ENCODE measurements around the gene PHACTR1. TPM values are rescaled to one million over a fixed set of nuclear protein-coding genes. Genes with fewer than 3 reads are reported as not detected.

Gene PHACTR1
- total and polyA plus RNA-seq, 3 experiments from 2014 or later: 0.04 to 0.38 (median 0.04) TPM

GRCh38 chr6:13066050-13066449 is 349.5 kb downstream of the PHACTR1 start:
- H3K9me3 Mint-ChIP-seq: no peaks in the 10 kb centered on the region
- no peak for DNase-seq
- no peaks in the 10 kb centered on the region for H3K4me1 Mint-ChIP-seq
- no peaks in the 10 kb centered on the region for H3K36me3 ChIP-seq (ENCODE audit: insufficient read depth, low read length)
- no peaks in the 10 kb centered on the region for H3K36me3 Mint-ChIP-seq
- CTCF ChIA-PET: no interaction called here
- H3K9me3 ChIP-seq (ENCODE audit: low read length): no peaks in the 10 kb centered on the region
- POLR2A ChIA-PET: no interaction called here
- no peaks in the 10 kb centered on the region for H3K27me3 ChIP-seq (ENCODE audit: insufficient read depth, low read length, poor library complexity, severe bottlenecking)
- H3K27me3 Mint-ChIP-seq: peaks cover 2 to 10% of the 10 kb centered on the region in 2 donors
- no peak overlapping the region for H3K27ac ChIP-seq (ENCODE audit: low read depth, low read length)
- H3K27ac Mint-ChIP-seq: no peak overlapping the region
- no peaks in the 10 kb centered on the region for H3K4me1 ChIP-seq (ENCODE audit: insufficient read depth, low read length)
- H3K4me3 Mint-ChIP-seq: no peak overlapping the region
- no peak overlapping the region for H3K4me3 ChIP-seq (ENCODE audit: low read length)

- no peak overlapping the region for H3K27ac Mint-ChIP-seq
- no peak overlapping the region for H3K4me3 Mint-ChIP-seq
- DNase-seq: no peak
- ChIA-PET CTCF (no interaction called here), POLR2A (no interaction called here)
- H3K27ac ChIP-seq (ENCODE audit: low read depth, low read length): no peak overlapping the region
- no peaks in the 10 kb centered on the region for H3K36me3 Mint-ChIP-seq
- peaks cover 2 to 9% of the 10 kb centered on the region in 2 donors for H3K27me3 Mint-ChIP-seq
- no peaks in the 10 kb centered on the region for H3K27me3 ChIP-seq (ENCODE audit: insufficient read depth, low read length, poor library complexity, severe bottlenecking)
- H3K9me3 ChIP-seq (ENCODE audit: low read length): no peaks in the 10 kb centered on the region
- no peaks in the 10 kb centered on the region for H3K9me3 Mint-ChIP-seq
- no peak overlapping the region for H3K4me3 ChIP-seq (ENCODE audit: low read length)
- H3K36me3 ChIP-seq (ENCODE audit: insufficient read depth, low read length): no peaks in the 10 kb centered on the region
- no peaks in the 10 kb centered on the region for H3K4me1 ChIP-seq (ENCODE audit: insufficient read depth, low read length)
- no peaks in the 10 kb centered on the region for H3K4me1 Mint-ChIP-seq
Measured at GRCh38 chr6:13066820-13067219, 350.3 kb downstream of the PHACTR1 start.

GRCh38 chr6:13068586-13069210 is 352.1 kb downstream of the PHACTR1 start:
- ChIA-PET CTCF (no interaction called here), POLR2A (no interaction called here)
- no peak overlapping the region for H3K27ac Mint-ChIP-seq
- Histone ChIP-seq H3K9me3 (ENCODE audit: low read length) (no peaks in the 10 kb centered on the region), H3K4me3 (ENCODE audit: low read length) (no peak overlapping the region), H3K27ac (ENCODE audit: low read depth, low read length) (no peak overlapping the region), H3K4me1 (ENCODE audit: insufficient read depth, low read length) (no peaks in the 10 kb centered on the region), H3K27me3 (ENCODE audit: insufficient read depth, low read length, poor library complexity, severe bottlenecking) (no peaks in the 10 kb centered on the region), H3K36me3 (ENCODE audit: insufficient read depth, low read length) (no peaks in the 10 kb centered on the region)
- H3K9me3 Mint-ChIP-seq: no peaks in the 10 kb centered on the region
- no peak overlapping the region for H3K4me3 Mint-ChIP-seq
- peaks cover 2 to 8% of the 10 kb centered on the region in 2 donors for H3K27me3 Mint-ChIP-seq
- no peaks in the 10 kb centered on the region for H3K4me1 Mint-ChIP-seq
- H3K36me3 Mint-ChIP-seq: no peaks in the 10 kb centered on the region
- no peak for DNase-seq

- Mint-ChIP-seq H3K9me3 (no peaks in the 10 kb centered on the region), H3K27me3 (peaks cover 10 to 26% of the 10 kb centered on the region in 2 donors)
Measured at GRCh38 chr6:13071550-13072345, 355.2 kb downstream of the PHACTR1 start.

GRCh38 chr6:13072686-13073347 is 356.2 kb downstream of the PHACTR1 start:
- no peak overlapping the region for H3K27ac Mint-ChIP-seq
- POLR2A ChIA-PET: no interaction called here
- no peaks in the 10 kb centered on the region for H3K36me3 Mint-ChIP-seq

More at GRCh38 chr6:13071550-13072345, 355.2 kb downstream of the PHACTR1 start:
- Histone ChIP-seq H3K4me1 (ENCODE audit: insufficient read depth, low read length) (no peaks in the 10 kb centered on the region), H3K4me3 (ENCODE audit: low read length) (no peak overlapping the region), H3K9me3 (ENCODE audit: low read length) (no peaks in the 10 kb centered on the region), H3K27ac (ENCODE audit: low read depth, low read length) (no peak overlapping the region), H3K36me3 (ENCODE audit: insufficient read depth, low read length) (no peaks in the 10 kb centered on the region), H3K27me3 (ENCODE audit: insufficient read depth, low read length, poor library complexity, severe bottlenecking) (peaks cover 3% of the 10 kb centered on the region)
- CTCF ChIA-PET: no interaction called here
- no peaks in the 10 kb centered on the region for H3K4me1 Mint-ChIP-seq
- H3K4me3 Mint-ChIP-seq: no peak overlapping the region
- no peak overlapping the region for H3K27ac Mint-ChIP-seq
- H3K36me3 Mint-ChIP-seq: no peaks in the 10 kb centered on the region
- POLR2A ChIA-PET: no interaction called here
- no peak for DNase-seq

GRCh38 chr6:13074415-13075140 is 358.0 kb downstream of the PHACTR1 start:
- ChIA-PET POLR2A (no interaction called here), CTCF (no interaction called here)
- Histone ChIP-seq H3K4me1 (ENCODE audit: insufficient read depth, low read length) (no peaks in the 10 kb centered on the region), H3K9me3 (ENCODE audit: low read length) (no peaks in the 10 kb centered on the region), H3K36me3 (ENCODE audit: insufficient read depth, low read length) (no peaks in the 10 kb centered on the region), H3K4me3 (ENCODE audit: low read length) (no peak overlapping the region), H3K27me3 (ENCODE audit: insufficient read depth, low read length, poor library complexity, severe bottlenecking) (peaks cover 3% of the 10 kb centered on the region), H3K27ac (ENCODE audit: low read depth, low read length) (no peak overlapping the region)
- Mint-ChIP-seq H3K4me3 (no peak overlapping the region), H3K36me3 (no peaks in the 10 kb centered on the region), H3K27me3 (peaks cover 15 to 35% of the 10 kb centered on the region in 2 donors), H3K4me1 (no peaks in the 10 kb centered on the region), H3K27ac (no peak overlapping the region), H3K9me3 (no peaks in the 10 kb centered on the region)
- no peak for DNase-seq

More at GRCh38 chr6:13072686-13073347, 356.2 kb downstream of the PHACTR1 start:
- H3K4me3 ChIP-seq (ENCODE audit: low read length): no peak overlapping the region
- peaks cover 14 to 34% of the 10 kb centered on the region in 2 donors for H3K27me3 Mint-ChIP-seq
- H3K27ac ChIP-seq (ENCODE audit: low read depth, low read length): no peak overlapping the region
- no peaks in the 10 kb centered on the region for H3K4me1 ChIP-seq (ENCODE audit: insufficient read depth, low read length)
- no peaks in the 10 kb centered on the region for H3K9me3 Mint-ChIP-seq
- H3K36me3 ChIP-seq (ENCODE audit: insufficient read depth, low read length): no peaks in the 10 kb centered on the region
- H3K27me3 ChIP-seq (ENCODE audit: insufficient read depth, low read length, poor library complexity, severe bottlenecking): peaks cover 3% of the 10 kb centered on the region
- no peaks in the 10 kb centered on the region for H3K4me1 Mint-ChIP-seq
- no peak for DNase-seq
- no peak overlapping the region for H3K4me3 Mint-ChIP-seq
- CTCF ChIA-PET: no interaction called here
- no peaks in the 10 kb centered on the region for H3K9me3 ChIP-seq (ENCODE audit: low read length)

GRCh38 chr6:13075141-13075845 is 358.7 kb downstream of the PHACTR1 start:
- Histone ChIP-seq H3K4me3 (ENCODE audit: low read length) (no peak overlapping the region), H3K27me3 (ENCODE audit: insufficient read depth, low read length, poor library complexity, severe bottlenecking) (peaks cover 3% of the 10 kb centered on the region), H3K27ac (ENCODE audit: low read depth, low read length) (no peak overlapping the region), H3K36me3 (ENCODE audit: insufficient read depth, low read length) (no peaks in the 10 kb centered on the region), H3K9me3 (ENCODE audit: low read length) (no peaks in the 10 kb centered on the region), H3K4me1 (ENCODE audit: insufficient read depth, low read length) (no peaks in the 10 kb centered on the region)
- H3K27ac Mint-ChIP-seq: no peak overlapping the region
- H3K9me3 Mint-ChIP-seq: no peaks in the 10 kb centered on the region
- peaks cover 19 to 35% of the 10 kb centered on the region in 2 donors for H3K27me3 Mint-ChIP-seq
- no peaks in the 10 kb centered on the region for H3K4me1 Mint-ChIP-seq
- ChIA-PET POLR2A (no interaction called here), CTCF (no interaction called here)
- no peak overlapping the region for H3K4me3 Mint-ChIP-seq
- H3K36me3 Mint-ChIP-seq: no peaks in the 10 kb centered on the region
- DNase-seq: no peak

Data from CD8-positive, alpha-beta memory T cell (primary cell).